ENCODE measurements around the gene NEURL2.

GRCh38 chr20:45863543-45864470 lies 27.2 kb downstream of the NEURL2 start:
- no peak for TF ChIP-seq POLR2A (IDR thresholded peaks at IDR 0.05)
- TF ChIP-seq CTCF (IDR thresholded peaks at IDR 0.05), result no peak
